Neural progenitor cell (in vitro differentiated cells): ENCODE results near the gene AMOTL2.

Experiments used
- CTCF ChIP-seq: fragments of 200-600 bp; sonication (generic); IDR thresholded peaks from 2 replicates; pipeline ENCODE4 v1.5.1; 2017; ENCODE audit warnings: antibody characterized with exemption, mild to moderate bottlenecking
- EZH2 ChIP-seq: fragments of 200-600 bp; sonication (generic); IDR thresholded peaks from 2 replicates; pipeline ENCODE4 v1.6.1; 2017; ENCODE audit warnings: antibody characterized with exemption, mild to moderate bottlenecking, moderate library complexity
- EZH2phosphoT487 ChIP-seq: fragments of 200-600 bp; sonication (generic); IDR thresholded peaks from 2 replicates; pipeline ENCODE4 v1.6.1; 2017; ENCODE audit warnings: antibody characterized with exemption

- TF ChIP-seq EZH2: no peak
- no peak for TF ChIP-seq CTCF
- no peak for TF ChIP-seq EZH2phosphoT487
Measured at GRCh38 chr3:134340362-134340981, 33.8 kb downstream of the AMOTL2 start.
